Hepatocyte (in vitro differentiated cells): ENCODE data around the gene ZNF764. TPM values are rescaled to one million over a fixed set of nuclear protein-coding genes. Genes with fewer than 3 reads are reported as not detected.

Experiments used
- DNase-seq: peaks from one replicate; pipeline ENCODE4 v3.0.0-alpha.2; 2016; ENCODE audit warnings: low spot score
- H2AFZ ChIP-seq: fragments of 200-600 bp; sonication (generic); 2 replicates; pipeline ENCODE4 v1.6.0; 2016; ENCODE audit warnings: antibody characterized with exemption, mild to moderate bottlenecking
- H3K27ac ChIP-seq: fragments of 200-600 bp; sonication (generic); 2 replicates; pipeline ENCODE4 v1.5.1; 2016; ENCODE audit warnings: mild to moderate bottlenecking
- H3K27me3 ChIP-seq: fragments of 200-600 bp; sonication (generic); 2 replicates; pipeline ENCODE4 v1.6.1; 2016
- H3K36me3 ChIP-seq: fragments of 200-600 bp; sonication (generic); replicated peaks from 2 replicates; pipeline ENCODE4 v1.5.1; 2016; ENCODE audit warnings: low read depth; ENCODE audit not compliant: insufficient read depth
- H3K4me1 ChIP-seq: fragments of 200-600 bp; sonication (generic); 2 replicates; pipeline ENCODE4 v1.5.1; 2016; ENCODE audit warnings: mild to moderate bottlenecking, moderate library complexity; ENCODE audit not compliant: insufficient read depth
- H3K4me2 ChIP-seq: fragments of 200-600 bp; sonication (generic); 2 replicates; pipeline ENCODE4 v1.6.0; 2016
- H3K4me3 ChIP-seq: fragments of 200-600 bp; sonication (generic); 2 replicates; pipeline ENCODE4 v1.5.1; 2016; ENCODE audit warnings: mild to moderate bottlenecking
- H3K79me2 ChIP-seq: fragments of 200-600 bp; sonication (generic); 2 replicates; pipeline ENCODE4 v1.6.0; 2017; ENCODE audit warnings: mild to moderate bottlenecking
- H3K9me2 ChIP-seq: fragments of 200-600 bp; sonication (generic); replicated peaks from 2 replicates; pipeline ENCODE4 v1.6.0; 2017; ENCODE audit warnings: mild to moderate bottlenecking; ENCODE audit not compliant: insufficient read depth
- H3K9me3 ChIP-seq: fragments of 200-600 bp; sonication (generic); 2 replicates; pipeline ENCODE4 v1.5.1; 2016; ENCODE audit warnings: low read depth, mild to moderate bottlenecking
- H4K20me1 ChIP-seq: fragments of 200-600 bp; sonication (generic); 2 replicates; pipeline ENCODE4 v1.6.0; 2016; ENCODE audit warnings: mild to moderate bottlenecking; ENCODE audit not compliant: insufficient read depth, poor library complexity, severe bottlenecking
- CTCF ChIP-seq: fragments of 200-600 bp; sonication (generic); IDR thresholded peaks from 2 replicates; pipeline ENCODE4 v1.5.1; 2016; ENCODE audit warnings: antibody characterized with exemption, mild to moderate bottlenecking; ENCODE audit not compliant: poor library complexity
- EZH2 ChIP-seq: fragments of 200-600 bp; sonication (generic); IDR thresholded peaks from 2 replicates; pipeline ENCODE4 v1.6.1; 2016; ENCODE audit warnings: antibody characterized with exemption, mild to moderate bottlenecking, borderline replicate concordance
- EZH2phosphoT487 ChIP-seq: fragments of 200-600 bp; sonication (generic); IDR thresholded peaks from one replicate; pipeline ENCODE4 v1.6.1; 2018; ENCODE audit warnings: antibody characterized with exemption, mild to moderate bottlenecking, low read depth, moderate library complexity; ENCODE audit not compliant: unreplicated experiment, severe bottlenecking
- WGBS: methylation state at CpG from one replicate; pipeline ENCODE4 v1.1.6; 2016; ENCODE audit warnings: low lambda C conversion rate; ENCODE audit errors: missing lambda C conversion rate; 5-methylcytosine and 5-hydroxymethylcytosine counted together
- polyA plus RNA-seq: library from polyadenylated mRNA; unstranded; fragments of >200 nt; fragmentation: Nextera tagmentation; extraction: Ambion mirVana; gene quantifications from 2 replicates; pipeline ENCODE4 v1.2.1, GENCODE V29; 2016
- total RNA-seq: library from RNA; depleted of rRNA; stranded (reverse); fragments of >200 nt; gene quantifications from 2 replicates; pipeline ENCODE4 v1.2.3, GENCODE V29; 2014

Gene ZNF764
- total and polyA plus RNA-seq, 2 experiments from 2014 or later = 9.8 to 12.1 TPM

DNA sequence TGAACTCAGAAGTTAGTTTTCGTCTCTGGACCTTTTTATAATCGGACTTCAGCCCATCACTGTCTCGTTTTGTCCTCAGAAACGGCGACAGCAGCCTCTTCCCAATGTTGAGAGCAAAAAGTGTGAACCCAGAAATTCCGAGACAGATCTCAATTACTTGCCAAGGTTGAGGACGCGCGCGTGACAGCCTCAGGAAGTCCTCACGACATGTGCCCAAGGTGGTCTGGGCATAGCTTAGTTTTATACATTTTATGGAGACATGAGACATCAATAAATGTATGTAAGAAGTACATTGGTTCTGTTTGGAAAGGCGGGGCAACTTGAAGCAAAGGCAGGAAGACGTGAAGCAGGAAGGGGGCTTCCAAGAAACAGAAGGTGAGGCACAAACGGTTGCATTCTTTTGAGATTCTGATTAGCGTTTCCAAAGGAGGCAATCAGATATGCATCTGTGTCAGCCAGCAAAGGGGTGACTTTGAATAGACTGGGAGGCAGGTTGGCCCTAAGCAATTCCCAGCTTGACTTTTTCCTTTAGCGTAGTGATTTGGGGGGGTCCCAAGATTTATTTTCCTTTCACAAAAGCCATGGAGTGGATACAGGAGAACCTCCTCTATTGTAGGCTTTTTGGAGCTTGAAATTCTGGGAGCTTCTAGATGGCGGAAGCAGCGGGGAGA lies 22.9 kb downstream of the ZNF764 start:
- TF ChIP-seq CTCF (no peak), EZH2phosphoT487 (no peak), EZH2 (no peak)
- Histone ChIP-seq H3K4me3 (peak overlapping the region; percentile 53), H3K9me2 (no peaks in the 10 kb centered on the region), H3K79me2 (peaks cover 42% of the 10 kb centered on the region), H4K20me1 (no peaks in the 10 kb centered on the region), H3K27ac (peak overlapping the region; percentile 97), H2AFZ (peak overlapping the region; percentile 78), H3K9me3 (no peaks in the 10 kb centered on the region), H3K36me3 (no peaks in the 10 kb centered on the region), H3K27me3 (no peaks in the 10 kb centered on the region), H3K4me1 (peaks cover 22% of the 10 kb centered on the region), H3K4me2 (peak overlapping the region; percentile 81)
- no peak for DNase-seq
- 12% methylated on average over 18 of the region's 18 CpGs for whole genome bisulfite sequencing

- no peaks in the 10 kb centered on the region for H3K9me2 ChIP-seq
- H3K4me3 ChIP-seq = peak within 1 kb of the TSS; percentile 53
- H3K4me1 ChIP-seq = peaks cover 22% of the 10 kb centered on the region
- peaks cover 42% of the 10 kb centered on the region for H3K79me2 ChIP-seq
- no peaks in the 10 kb centered on the region for H3K36me3 ChIP-seq
- H3K27ac ChIP-seq = peak within 1 kb of the TSS; percentile 97
- no peaks in the 10 kb centered on the region for H3K27me3 ChIP-seq
- 6% methylated on average over 60 of the region's 70 CpGs for WGBS
- no peak for TF ChIP-seq EZH2
- TF ChIP-seq EZH2phosphoT487 = no peak
- TF ChIP-seq CTCF = no peak
- no peaks in the 10 kb centered on the region for H3K9me3 ChIP-seq
- DNase-seq = peak; percentile 94
- H4K20me1 ChIP-seq = no peaks in the 10 kb centered on the region
- peak within 1 kb of the TSS; percentile 78 for H2AFZ ChIP-seq
- peak within 1 kb of the TSS; percentile 81 for H3K4me2 ChIP-seq
Observed at GRCh38 chr16:30534368-30535105, 23.6 kb downstream of the ZNF764 start, which contains the start of gene ZNF747. ZNF747 (minus strand) TSS chr16:30534858; CDS start chr16:30534679, 179 bp downstream.

DNA sequence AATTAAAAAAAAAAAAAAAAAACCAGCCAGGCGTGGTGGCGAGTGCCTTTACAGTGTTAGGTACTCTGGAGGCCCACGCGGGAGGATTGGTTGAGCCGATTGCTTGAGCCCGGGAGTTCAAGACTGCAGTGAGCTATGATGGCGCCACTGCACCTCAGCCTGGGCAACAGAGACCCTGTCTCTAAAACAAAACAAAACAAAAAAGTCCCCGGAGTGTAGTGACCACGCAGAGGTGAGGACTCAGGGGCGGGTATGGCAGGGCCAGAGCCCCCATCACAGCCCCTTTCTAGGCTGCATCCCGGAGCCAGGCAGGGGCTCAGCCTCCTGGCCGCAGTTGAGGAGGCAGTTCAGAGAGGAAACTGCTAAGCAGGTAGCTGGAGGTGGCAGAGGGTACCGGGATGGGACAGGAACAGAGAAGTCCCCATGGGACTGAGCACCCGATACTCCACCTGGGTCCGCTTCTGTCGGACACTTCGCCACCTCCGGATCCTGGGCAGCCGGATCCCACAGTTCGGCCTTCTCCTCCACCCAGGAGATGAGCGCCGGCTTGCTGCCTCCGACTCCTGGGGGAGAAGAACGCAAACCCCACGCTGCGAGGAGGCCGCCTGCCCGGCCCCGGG lies 24.3 kb downstream of the ZNF764 start:
- peak overlapping the region; percentile 97 for H3K27ac ChIP-seq
- peak overlapping the region; percentile 81 for H3K4me2 ChIP-seq
- H3K9me3 ChIP-seq = no peaks in the 10 kb centered on the region
- H3K4me3 ChIP-seq = peak overlapping the region; percentile 53
- no peaks in the 10 kb centered on the region for H3K36me3 ChIP-seq
- WGBS = 38% methylated on average over 29 of the region's 29 CpGs
- no peak for TF ChIP-seq EZH2
- TF ChIP-seq CTCF = no peak
- no peaks in the 10 kb centered on the region for H3K27me3 ChIP-seq
- peaks cover 42% of the 10 kb centered on the region for H3K79me2 ChIP-seq
- H3K4me1 ChIP-seq = peaks cover 22% of the 10 kb centered on the region
- H4K20me1 ChIP-seq = no peaks in the 10 kb centered on the region
- no peak for DNase-seq
- H3K9me2 ChIP-seq = no peaks in the 10 kb centered on the region
- peak overlapping the region; percentile 74 for H2AFZ ChIP-seq
